MM.1S (cell line): ENCODE results near the gene FBN3.

ENCODE experiments used
- DNase-seq: peaks from one replicate; pipeline ENCODE4 v3.0.0-alpha.2; 2015
- H2AFZ ChIP-seq: fragments of 300-600 bp; sonication (generic); 2 replicates; pipeline ENCODE4 v1.6.0; 2016; ENCODE audit warnings: antibody characterized with exemption, low read length
- H3F3A ChIP-seq: fragments of 300-600 bp; sonication (generic); 2 replicates; pipeline ENCODE4 v1.6.1; 2016; ENCODE audit warnings: mild to moderate bottlenecking, antibody characterized with exemption, low read length, moderate library complexity, mixed read lengths; ENCODE audit not compliant: insufficient read depth
- H3K27ac ChIP-seq: fragments of 300-600 bp; sonication (generic); 2 replicates; pipeline ENCODE4 v1.5.1; 2016; ENCODE audit warnings: mild to moderate bottlenecking, low read length
- H3K27me3 ChIP-seq: fragments of 300-600 bp; sonication (generic); replicated peaks from 2 replicates; pipeline ENCODE4 v1.6.0; 2016; ENCODE audit warnings: low read length; ENCODE audit not compliant: insufficient read depth
- H3K36me3 ChIP-seq: fragments of 300-600 bp; sonication (generic); replicated peaks from 2 replicates; pipeline ENCODE4 v1.6.1; 2016; ENCODE audit warnings: mild to moderate bottlenecking, low read length, mixed read lengths; ENCODE audit not compliant: insufficient read depth
- H3K4me1 ChIP-seq: fragments of 300-600 bp; sonication (generic); 2 replicates; pipeline ENCODE4 v1.6.1; 2016; ENCODE audit warnings: low read length, mixed read lengths
- H3K4me2 ChIP-seq: fragments of 300-600 bp; sonication (generic); 2 replicates; pipeline ENCODE4 v1.6.0; 2016; ENCODE audit warnings: low read depth, low read length
- H3K4me3 ChIP-seq: fragments of 300-600 bp; sonication (generic); 2 replicates; pipeline ENCODE4 v1.5.1; 2016; ENCODE audit warnings: low read length, mixed read lengths
- H3K79me2 ChIP-seq: fragments of 300-600 bp; sonication (generic); 2 replicates; pipeline ENCODE4 v1.6.1; 2016; ENCODE audit warnings: mixed run types, low read length, mixed read lengths
- H3K9ac ChIP-seq: fragments of 300-600 bp; sonication (generic); 2 replicates; pipeline ENCODE4 v1.6.1; 2016; ENCODE audit warnings: low read length, mixed read lengths
- H3K9me2 ChIP-seq: fragments of 300-600 bp; sonication (generic); replicated peaks from 2 replicates; pipeline ENCODE4 v1.6.1; 2016; ENCODE audit warnings: mild to moderate bottlenecking, low read length, mixed read lengths; ENCODE audit not compliant: insufficient read depth
- H3K9me3 ChIP-seq: fragments of 300-600 bp; sonication (generic); replicated peaks from 2 replicates; pipeline ENCODE4 v1.6.1; 2016; ENCODE audit warnings: mild to moderate bottlenecking, low read length, mixed read lengths; ENCODE audit not compliant: insufficient read depth
- H4K20me1 ChIP-seq: fragments of 300-600 bp; sonication (generic); 2 replicates; pipeline ENCODE4 v1.6.1; 2016; ENCODE audit warnings: mild to moderate bottlenecking, low read length, moderate library complexity, mixed read lengths; ENCODE audit not compliant: insufficient read depth
- CTCF ChIP-seq: fragments of 300-600 bp; sonication (generic); IDR thresholded peaks from 2 replicates; pipeline ENCODE4 v1.5.1; 2016; ENCODE audit warnings: antibody characterized with exemption, low read length, mixed read lengths
- EZH2 ChIP-seq: fragments of 300-600 bp; sonication (generic); optimal IDR thresholded peaks from 2 replicates; pipeline ENCODE3; 2017; ENCODE audit warnings: low read depth, mild to moderate bottlenecking, antibody characterized with exemption, low read length, mixed read lengths
- EZH2phosphoT487 ChIP-seq: fragments of 300-600 bp; sonication (generic); IDR thresholded peaks from 2 replicates; pipeline ENCODE4 v1.6.1; 2018; ENCODE audit warnings: antibody characterized with exemption, low read length

Gene FBN3

GRCh38 chr19:8083141-8083540 lies 66.3 kb downstream of the FBN3 start:
- Histone ChIP-seq H3F3A (no peaks in the 10 kb centered on the region), H3K79me2 (no peaks in the 10 kb centered on the region), H2AFZ (no peak overlapping the region), H3K27ac (no peak overlapping the region), H4K20me1 (no peaks in the 10 kb centered on the region), H3K27me3 (peaks cover 80% of the 10 kb centered on the region), H3K4me1 (no peaks in the 10 kb centered on the region), H3K36me3 (no peaks in the 10 kb centered on the region), H3K4me3 (no peak overlapping the region), H3K9me2 (no peaks in the 10 kb centered on the region), H3K9ac (no peak overlapping the region), H3K9me3 (no peaks in the 10 kb centered on the region), H3K4me2 (no peak overlapping the region)
- TF ChIP-seq CTCF (no peak), EZH2phosphoT487 (no peak), EZH2 (no peak)
- no peak for DNase-seq

GRCh38 chr19:8081569-8082550 lies 67.5 kb downstream of the FBN3 start:
- H3K27ac ChIP-seq = no peak overlapping the region

GRCh38 chr19:8080832-8081231 lies 68.6 kb downstream of the FBN3 start:
- Histone ChIP-seq H3K9me3 (no peaks in the 10 kb centered on the region), H3K9ac (no peak overlapping the region), H3K27me3 (peaks cover 91% of the 10 kb centered on the region), H3F3A (no peaks in the 10 kb centered on the region), H3K4me2 (no peak overlapping the region), H2AFZ (no peak overlapping the region), H3K4me3 (no peak overlapping the region), H3K4me1 (no peaks in the 10 kb centered on the region), H4K20me1 (no peaks in the 10 kb centered on the region), H3K36me3 (no peaks in the 10 kb centered on the region), H3K9me2 (no peaks in the 10 kb centered on the region), H3K79me2 (no peaks in the 10 kb centered on the region), H3K27ac (no peak overlapping the region)
- DNase-seq = no peak
- TF ChIP-seq CTCF = no peak
- no peak for TF ChIP-seq EZH2
- TF ChIP-seq EZH2phosphoT487 = no peak

More at GRCh38 chr19:8081569-8082550, 67.5 kb downstream of the FBN3 start:
- H3K9ac ChIP-seq = no peak overlapping the region
- no peaks in the 10 kb centered on the region for H3K79me2 ChIP-seq
- TF ChIP-seq EZH2 (no peak), CTCF (no peak), EZH2phosphoT487 (no peak)
- DNase-seq = no peak
- H3K36me3 ChIP-seq = no peaks in the 10 kb centered on the region
- H3F3A ChIP-seq = no peaks in the 10 kb centered on the region
- H4K20me1 ChIP-seq = no peaks in the 10 kb centered on the region
- no peaks in the 10 kb centered on the region for H3K9me2 ChIP-seq
- H3K4me3 ChIP-seq = no peak overlapping the region
- no peak overlapping the region for H2AFZ ChIP-seq
- no peak overlapping the region for H3K4me2 ChIP-seq
- H3K9me3 ChIP-seq = no peaks in the 10 kb centered on the region
- H3K4me1 ChIP-seq = no peaks in the 10 kb centered on the region
- peaks cover 87% of the 10 kb centered on the region for H3K27me3 ChIP-seq
